H1 (cell line): Measurements from ENCODE around the gene DCXR. TPM values are rescaled to one million over a fixed set of nuclear protein-coding genes. Genes with fewer than 3 reads are reported as not detected.

Source experiments
- CTCF ChIA-PET: fragments of 300-600 bp; sonication (Branson Sonifier 250); formaldehyde crosslinking; loops from one replicate; lab custom pipeline; 2021; ENCODE audit not compliant: partially characterized antibody; lab: Charles Lee
- POLR2A ChIA-PET: fragments of 300-600 bp; sonication (Branson Sonifier 250); formaldehyde crosslinking; loops from one replicate; lab custom pipeline; 2021; ENCODE audit warnings: inconsistent platforms; ENCODE audit not compliant: partially characterized antibody; lab: Charles Lee
- DNase-seq, 2 experiments: peaks; one replicate each; pipeline versions ENCODE4 v3.0.0 to v3.0.0-alpha.2; 2010 to 2022; ENCODE audit warnings: low spot score in 2 of 2, low read depth in 1 of 2, mixed read lengths in 1 of 2
- FAIRE-seq: peaks from 2 replicates; lab custom pipeline; 2011; peaks lifted over from hg19 to GRCh38; lab: Jason Lieb, UNC
- H2AFZ ChIP-seq: 2 replicates; pipeline ENCODE4 v1.8.1; 2012; ENCODE audit warnings: low read length, inconsistent platforms
- H2AK5ac ChIP-seq: 2 replicates; pipeline ENCODE4 v1.6.1; 2013; ENCODE audit warnings: low read depth, low read length
- H2BK120ac ChIP-seq: replicated peaks from 2 replicates; pipeline ENCODE3; 2013; ENCODE audit warnings: low read depth, low read length, inconsistent platforms
- H2BK12ac ChIP-seq: 2 replicates; pipeline ENCODE4 v1.6.1; 2013; ENCODE audit warnings: low read depth, low read length
- H2BK15ac ChIP-seq: 2 replicates; pipeline ENCODE4 v1.6.1; 2013; ENCODE audit warnings: low read length
- H2BK20ac ChIP-seq: 2 replicates; pipeline ENCODE4 v1.6.1; 2013; ENCODE audit warnings: low read length
- H2BK5ac ChIP-seq: 2 replicates; pipeline ENCODE4 v1.6.1; 2013; ENCODE audit warnings: low read depth, low read length
- H3K14ac ChIP-seq: 2 replicates; pipeline ENCODE4 v1.6.1; 2013; ENCODE audit warnings: inconsistent platforms; ENCODE audit not compliant: insufficient read length
- H3K18ac ChIP-seq: 2 replicates; pipeline ENCODE4 v1.6.1; 2013; ENCODE audit warnings: low read length; ENCODE audit errors: extremely low read depth
- H3K23ac ChIP-seq: 2 replicates; pipeline ENCODE4 v1.6.1; 2013; ENCODE audit warnings: inconsistent platforms; ENCODE audit not compliant: insufficient read length
- H3K23me2 ChIP-seq: 2 replicates; pipeline ENCODE4 v1.6.1; 2013; ENCODE audit warnings: low read depth, low read length
- H3K27ac ChIP-seq: 2 replicates; pipeline ENCODE4 v1.6.1; 2011; ENCODE audit warnings: low read depth, low read length, inconsistent platforms
- H3K27me3 ChIP-seq, 4 experiments: replicated peaks in 1 of 4; 1 replicate in 1 of 4; 2 replicates in 3 of 4; pipeline versions ENCODE4 v1.6.1 to v1.8.1; 2011 to 2013; ENCODE audit warnings: low read length in 3 of 4, mild to moderate bottlenecking in 3 of 4, inconsistent platforms in 2 of 4, mixed read lengths in 2 of 4, moderate library complexity in 1 of 4; ENCODE audit not compliant: control insufficient read depth in 3 of 4, insufficient read depth in 3 of 4; ENCODE audit errors: extremely low read depth in 1 of 4
- H3K36me3 ChIP-seq, 4 experiments: 2 replicates each; pipeline versions ENCODE4 v1.6.1 to v1.8.1; 2011 to 2013; ENCODE audit warnings: mild to moderate bottlenecking in 4 of 4, low read length in 3 of 4, moderate library complexity in 2 of 4, control low read depth in 1 of 4, inconsistent platforms in 1 of 4; ENCODE audit not compliant: insufficient read depth in 4 of 4, control insufficient read depth in 2 of 4
- H3K4ac ChIP-seq: replicated peaks from 2 replicates; pipeline ENCODE3; 2013; ENCODE audit warnings: low read length, low read depth, mixed read lengths, inconsistent platforms; ENCODE audit not compliant: insufficient read length
- H3K4me1 ChIP-seq, 4 experiments: replicated peaks in 1 of 4; 1 replicate in 1 of 4; 2 replicates in 3 of 4; pipeline versions ENCODE4 v1.6.1 to v1.8.1; 2011 to 2013; ENCODE audit warnings: low read length in 3 of 4, inconsistent platforms in 2 of 4, mixed read lengths in 1 of 4; ENCODE audit not compliant: insufficient read depth in 4 of 4, control insufficient read depth in 3 of 4
- H3K4me2 ChIP-seq, 2 experiments: 2 replicates each; pipeline versions ENCODE4 v1.6.1 to v1.8.1; 2011 to 2013; ENCODE audit warnings: low read depth in 2 of 2, low read length in 2 of 2, control low read depth in 1 of 2, inconsistent platforms in 1 of 2, mild to moderate bottlenecking in 1 of 2; ENCODE audit not compliant: insufficient read depth in 1 of 2
- H3K4me3 ChIP-seq, 4 experiments: fragments of 200-600, 300-600 bp in 1 of 4; sonication (generic), shearing (Covaris generic), sonication (Bioruptor Twin) in 1 of 4; 2 replicates each; pipeline versions ENCODE4 v1.5.1 to v1.8.1; 2011 to 2016; ENCODE audit warnings: low read length in 4 of 4, low read depth in 3 of 4, control low read depth in 2 of 4, inconsistent platforms in 2 of 4, mild to moderate bottlenecking in 2 of 4, mixed read lengths in 1 of 4, moderate library complexity in 1 of 4; ENCODE audit not compliant: insufficient read depth in 2 of 4; ENCODE audit errors: extremely low read depth in 1 of 4
- H3K56ac ChIP-seq: replicated peaks from 2 replicates; pipeline ENCODE3; 2013; ENCODE audit warnings: low read depth, mild to moderate bottlenecking, mixed read lengths, low read length, inconsistent platforms; ENCODE audit not compliant: insufficient read length
- H3K79me1 ChIP-seq: 2 replicates; pipeline ENCODE4 v1.6.1; 2013; ENCODE audit warnings: low read depth, low read length, control low read depth
- H3K79me2 ChIP-seq, 2 experiments: 2 replicates each; pipeline versions ENCODE4 v1.6.1 to v1.8.1; 2012 to 2013; ENCODE audit warnings: low read length in 2 of 2, mild to moderate bottlenecking in 2 of 2, inconsistent platforms in 1 of 2; ENCODE audit not compliant: insufficient read depth in 2 of 2, control insufficient read depth in 1 of 2
- H3K9ac ChIP-seq, 4 experiments: replicated peaks in 1 of 4; 1 replicate in 1 of 4; 2 replicates in 3 of 4; pipeline versions ENCODE4 v1.6.1 to v1.8.1; 2011 to 2013; ENCODE audit warnings: low read depth in 3 of 4, low read length in 3 of 4, control low read depth in 2 of 4, mild to moderate bottlenecking in 2 of 4, moderate library complexity in 2 of 4, inconsistent platforms in 1 of 4; ENCODE audit errors: extremely low read depth in 1 of 4
- H3K9me3 ChIP-seq, 2 experiments: 2 replicates each; pipeline versions ENCODE4 v1.6.1 to v1.8.1; 2012 to 2013; ENCODE audit warnings: mild to moderate bottlenecking in 2 of 2, moderate library complexity in 2 of 2, control low read depth in 1 of 2, inconsistent platforms in 1 of 2, low read depth in 1 of 2, low read length in 1 of 2, mixed read lengths in 1 of 2; ENCODE audit not compliant: insufficient read depth in 2 of 2
- H4K20me1 ChIP-seq, 2 experiments: replicated peaks in 1 of 2; 2 replicates each; pipeline versions ENCODE3 to v1.8.1; 2011 to 2013; ENCODE audit warnings: inconsistent platforms in 2 of 2, low read length in 2 of 2, mild to moderate bottlenecking in 1 of 2; ENCODE audit not compliant: insufficient read depth in 2 of 2, control insufficient read depth in 1 of 2
- H4K5ac ChIP-seq: 2 replicates; pipeline ENCODE4 v1.6.1; 2013; ENCODE audit warnings: low read length, low read depth, mixed read lengths, inconsistent platforms; ENCODE audit not compliant: insufficient read length
- H4K8ac ChIP-seq: 2 replicates; pipeline ENCODE4 v1.8.0; 2013; ENCODE audit warnings: mild to moderate bottlenecking, moderate library complexity, low read length, inconsistent platforms; ENCODE audit not compliant: insufficient read depth; ENCODE audit errors: extremely low read depth
- H4K91ac ChIP-seq: replicated peaks from 2 replicates; pipeline ENCODE3; 2013; ENCODE audit warnings: low read length, mixed read lengths, inconsistent platforms; ENCODE audit not compliant: insufficient read length
- NRF1 ChIP-seq: IDR thresholded peaks from 2 replicates; pipeline ENCODE4 v1.6.1; 2011; ENCODE audit warnings: mild to moderate bottlenecking, low read depth, low read length, improper control_type of control experiment
- SIX5 ChIP-seq: IDR thresholded peaks from 2 replicates; pipeline ENCODE4 v1.6.1; 2011; ENCODE audit warnings: mild to moderate bottlenecking, low read depth, low read length
- TAF7 ChIP-seq: optimal IDR thresholded peaks from 2 replicates; pipeline ENCODE3; 2011; ENCODE audit warnings: low read depth, mild to moderate bottlenecking, inconsistent platforms, low read length, moderate library complexity, borderline replicate concordance
- WGBS, 2 experiments: shearing (Covaris generic) in 1 of 2; methylation state at CpG; one replicate each; pipeline versions ENCODE4 v1.1.6 to v1.1.7; 2013 to 2015; ENCODE audit warnings: low lambda C conversion rate in 2 of 2, mixed read lengths in 2 of 2, inconsistent platforms in 1 of 2, low coverage in 1 of 2, missing lambda C conversion rate in 1 of 2; ENCODE audit not compliant: insufficient replicate concordance in 2 of 2, insufficient coverage in 1 of 2, insufficient read length in 1 of 2; ENCODE audit errors: extremely low coverage in 1 of 2, missing lambda C conversion rate in 1 of 2; 5-methylcytosine and 5-hydroxymethylcytosine counted together
- polyA plus RNA-seq, 7 experiments: library from polyadenylated mRNA; depleted of rRNA in 3 of 7; stranded (reverse) in 5 of 7; unstranded in 2 of 7; fragments of >200 nt in 5 of 7; fragments of 200-250 nt in 2 of 7; gene quantifications; 1 replicate in 5 of 7; 2 replicates in 1 of 7; 4 replicates in 1 of 7; pipeline versions ENCODE4 v1.2.1 to v1.2.3, GENCODE V29; 2011 to 2013; ENCODE audit warnings: missing spikeins in 2 of 7, mixed read lengths in 2 of 7
- total RNA-seq: library from RNA; stranded (reverse); fragmentation: NEBNext Ultra II Directional; extraction: Animal tissue kit (Norgen Biotek cat#: 25700); gene quantifications from 2 replicates; pipeline ENCODE4 v1.2.1, GENCODE V29; 2021

The DCXR gene
- total and polyA plus RNA-seq, 2 of the 8 experiments (the other 6 are each of a cell fraction or from before 2014, with no cell fraction given), result 96.3 to 212 TPM

DNA sequence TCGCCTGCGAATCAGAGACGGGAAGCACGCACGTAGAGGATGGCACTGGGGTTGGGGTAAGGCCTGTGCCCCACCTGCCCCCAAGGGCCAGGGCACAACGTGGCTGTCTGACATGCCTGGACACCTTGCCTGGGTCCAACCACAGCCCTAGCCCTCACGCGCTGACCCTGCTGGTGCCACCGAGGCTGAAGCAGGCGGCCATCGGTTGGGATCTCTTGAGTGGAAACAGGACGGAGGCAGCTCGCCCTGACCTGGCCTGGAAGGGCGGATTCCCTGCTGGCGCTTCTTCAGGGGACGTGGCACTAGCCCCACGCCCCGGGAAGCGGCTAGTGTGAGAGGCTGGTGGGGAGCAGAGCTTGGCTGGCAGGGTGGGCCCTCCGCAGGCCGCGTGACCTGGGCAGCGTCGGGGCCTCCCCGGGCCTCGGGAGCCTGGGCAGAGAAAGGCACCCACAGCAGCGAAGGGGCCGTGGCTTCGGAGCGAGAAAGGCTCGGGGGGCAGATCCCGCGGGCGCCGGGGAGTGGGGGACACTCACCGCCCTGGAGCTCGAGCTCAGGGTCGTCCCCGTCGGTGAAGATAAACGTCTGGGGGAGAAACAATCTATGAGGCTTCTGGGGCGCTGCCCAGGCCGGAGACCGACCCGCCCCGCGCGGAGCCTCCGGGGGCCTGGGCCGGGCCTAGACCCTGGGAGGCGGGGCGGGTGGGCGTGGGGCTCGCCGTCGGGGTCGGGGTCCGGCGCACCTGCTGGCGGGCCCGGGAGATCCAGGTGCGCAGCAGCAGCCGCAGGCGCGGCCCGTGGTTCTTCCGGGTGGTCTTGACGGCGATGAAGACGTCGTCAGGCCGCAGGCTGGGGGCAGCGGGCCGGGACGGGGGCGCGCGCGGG lies 13.5 kb upstream of the DCXR start:
- H4K8ac ChIP-seq, result no peak overlapping the region; the same call in 1 of the 2 replicates
- H2BK120ac ChIP-seq, result no peak overlapping the region
- WGBS, 2 experiments, result 29% methylated on average over 51 of the region's 79 CpGs; no CpG with 5 or more reads in 1 of the 2 experiments
- DNase-seq, result no peak
- H3K27ac ChIP-seq, result no peak overlapping the region
- TF ChIP-seq TAF7 (no peak), NRF1 (no peak), SIX5 (no peak)
- no peaks in the 10 kb centered on the region for H3K9me3 ChIP-seq
- H3K18ac ChIP-seq, result peak overlapping the region; percentile 60
- peak overlapping the region; percentile 68 to 69 for H3K4me2 ChIP-seq
- H3K56ac ChIP-seq, result peak overlapping the region; percentile 46
- H3K27me3 ChIP-seq, result no peaks in the 10 kb centered on the region; a peak in 1 of 7 replicates
- no peak overlapping the region for H3K23ac ChIP-seq
- H3K4ac ChIP-seq, result peak overlapping the region; percentile 21
- H3K4me1 ChIP-seq, result peaks cover 0 to 11% (median 6%) of the 10 kb centered on the region in 4 experiments; a peak in 5 of 7 replicates
- no peak overlapping the region for H2AK5ac ChIP-seq
- ChIA-PET POLR2A (interaction anchor here (0.8 to 13.2 kb wide), 9 partner anchors 10 to 348 kb away, joined by 3 to 161 read pairs (median 5); partner anchors contain the start of genes CENPX, DUS1L, LRRC45 and MRPL12), CTCF (interaction anchor here (1.1 to 1.7 kb wide), 3 partner anchors 20 to 27 kb away, joined by 3 read pairs; partner anchors contain the start of gene RAC3)
- H4K91ac ChIP-seq, result peak overlapping the region; percentile 25
- H3K79me1 ChIP-seq, result peaks cover 6% of the 10 kb centered on the region; the same call in 1 of the 2 replicates
- H2BK12ac ChIP-seq, result no peak overlapping the region
- H2BK5ac ChIP-seq, result no peak overlapping the region
- H2BK15ac ChIP-seq, result no peak overlapping the region
- peaks cover 0 to 12% of the 10 kb centered on the region in 2 experiments; a peak in 1 of 4 replicates for H3K79me2 ChIP-seq
- no peak overlapping the region for H2BK20ac ChIP-seq
- no peak overlapping the region for H3K14ac ChIP-seq
- H3K23me2 ChIP-seq, result peaks cover 6% of the 10 kb centered on the region; the same call in 1 of the 2 replicates
- peaks cover 4 to 15% of the 10 kb centered on the region in 2 experiments for H4K20me1 ChIP-seq
- H2AFZ ChIP-seq, result no peak overlapping the region
- no peak for FAIRE-seq
- H3K9ac ChIP-seq, result peak overlapping the region in 2 of 4 experiments; percentile 38 to 54; a peak in 4 of 7 replicates
- peak overlapping the region; percentile 45 to 87 (median 76) for H3K4me3 ChIP-seq
- H3K36me3 ChIP-seq, result peaks cover 5 to 25% (median 12%) of the 10 kb centered on the region in 4 experiments
- peak overlapping the region; percentile 24 for H4K5ac ChIP-seq
